ENCODE data around the gene SESTD1. TPM values are rescaled to one million over a fixed set of nuclear protein-coding genes. Genes with fewer than 3 reads are reported as not detected.
A peak's percentile ranks its signal among the peaks of the same experiment; 100 is the strongest.

The SESTD1 gene
- total RNA-seq, 3 donors from 2014 or later (not counting 1 experiment from before 2014, with no cell fraction given): 14.7 to 25.2 (median 19.0) TPM

DNA sequence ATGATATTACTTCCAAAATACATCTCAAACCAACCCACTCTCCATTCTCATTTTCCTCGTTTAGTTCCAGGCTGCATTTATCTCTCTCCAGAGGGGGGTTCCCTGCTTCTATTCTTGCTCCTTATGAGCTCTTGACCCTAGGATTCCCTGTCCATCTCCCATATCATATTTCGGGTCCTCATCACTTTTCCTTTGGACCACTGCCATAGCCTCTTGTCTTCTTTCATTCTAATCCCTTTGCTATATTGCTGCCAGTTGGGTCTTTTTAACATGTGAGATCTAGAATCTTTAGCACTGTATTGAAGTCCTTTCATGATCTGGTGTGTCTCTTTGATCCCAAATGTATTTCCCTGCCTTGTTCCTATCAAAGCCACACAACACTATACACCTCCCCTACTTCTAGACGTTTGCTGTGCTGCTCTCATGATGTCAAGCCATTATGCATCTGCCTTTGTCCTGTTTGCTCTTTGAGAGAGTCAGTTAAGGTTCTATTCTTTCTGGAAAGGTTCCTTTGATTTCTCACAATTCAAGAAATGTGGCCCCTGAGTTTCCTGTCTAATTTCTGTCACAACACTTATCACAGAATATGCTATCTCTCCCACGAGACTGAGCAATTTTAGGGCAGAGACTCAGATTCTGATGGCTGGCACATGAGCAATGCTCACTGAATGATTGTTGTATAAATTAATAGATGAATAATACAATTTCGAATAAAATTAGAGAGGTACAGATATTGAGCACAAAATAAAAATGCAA lies 43.2 kb upstream of the SESTD1 start:
- no peak for DNase-seq
- H3K9me3 ChIP-seq (ENCODE audit: control insufficient read depth, insufficient read depth, low read length): no peaks in the 10 kb centered on the region
- no peaks in the 10 kb centered on the region for H3K36me3 Mint-ChIP-seq
- peaks cover 0 to 3% of the 10 kb centered on the region in 2 donors for H3K9me3 Mint-ChIP-seq
- no peaks in the 10 kb centered on the region for H3K4me1 ChIP-seq (ENCODE audit: control insufficient read depth, insufficient read depth, low read length)
- H3K27ac ChIP-seq (ENCODE audit: low read length): no peak overlapping the region
- intact Hi-C loops (cut with micrococcal nuclease): no loop called here
- no peak for ATAC-seq
- no peaks in the 10 kb centered on the region for H3K27me3 ChIP-seq (ENCODE audit: control insufficient read depth, insufficient read depth, low read length)
- no peak overlapping the region for H3K4me3 Mint-ChIP-seq
- 84% methylated on average over 2 of the region's 5 CpGs for WGBS (ENCODE audit: insufficient coverage)
- TF ChIP-seq, protein P1, sequence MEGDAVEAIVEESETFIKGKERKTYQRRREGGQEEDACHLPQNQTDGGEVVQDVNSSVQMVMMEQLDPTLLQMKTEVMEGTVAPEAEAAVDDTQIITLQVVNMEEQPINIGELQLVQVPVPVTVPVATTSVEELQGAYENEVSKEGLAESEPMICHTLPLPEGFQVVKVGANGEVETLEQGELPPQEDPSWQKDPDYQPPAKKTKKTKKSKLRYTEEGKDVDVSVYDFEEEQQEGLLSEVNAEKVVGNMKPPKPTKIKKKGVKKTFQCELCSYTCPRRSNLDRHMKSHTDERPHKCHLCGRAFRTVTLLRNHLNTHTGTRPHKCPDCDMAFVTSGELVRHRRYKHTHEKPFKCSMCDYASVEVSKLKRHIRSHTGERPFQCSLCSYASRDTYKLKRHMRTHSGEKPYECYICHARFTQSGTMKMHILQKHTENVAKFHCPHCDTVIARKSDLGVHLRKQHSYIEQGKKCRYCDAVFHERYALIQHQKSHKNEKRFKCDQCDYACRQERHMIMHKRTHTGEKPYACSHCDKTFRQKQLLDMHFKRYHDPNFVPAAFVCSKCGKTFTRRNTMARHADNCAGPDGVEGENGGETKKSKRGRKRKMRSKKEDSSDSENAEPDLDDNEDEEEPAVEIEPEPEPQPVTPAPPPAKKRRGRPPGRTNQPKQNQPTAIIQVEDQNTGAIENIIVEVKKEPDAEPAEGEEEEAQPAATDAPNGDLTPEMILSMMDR (IDR thresholded peaks at IDR 0.05): no peak
- no peak overlapping the region for H3K27ac Mint-ChIP-seq
- no peaks in the 10 kb centered on the region for H3K36me3 ChIP-seq (ENCODE audit: control insufficient read depth, insufficient read depth, low read length)
- peaks cover under 1 to 7% of the 10 kb centered on the region in 2 donors for H3K27me3 Mint-ChIP-seq (ENCODE audit: low read depth in 2 of 2)
- peaks cover 21 to 22% of the 10 kb centered on the region in 2 donors for H3K4me1 Mint-ChIP-seq
- no peak overlapping the region for H3K4me3 ChIP-seq (ENCODE audit: low read length)

DNA sequence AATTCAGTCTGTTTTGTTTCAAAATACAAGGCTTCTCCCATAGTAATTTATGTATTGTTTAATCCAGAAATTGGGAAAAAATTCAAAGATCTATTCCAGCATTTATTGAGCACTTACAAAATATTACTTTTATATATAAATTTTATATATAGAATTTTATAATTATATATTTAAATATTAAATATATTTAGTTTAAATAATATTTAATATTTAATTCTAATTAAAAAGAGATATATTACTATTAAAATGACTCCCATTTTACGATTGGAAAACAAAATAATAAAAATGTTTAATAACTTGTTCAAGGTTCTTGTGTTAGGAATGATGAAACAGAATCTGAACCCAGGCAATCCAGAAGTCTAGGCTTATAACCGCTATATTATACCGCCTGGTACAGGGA lies 40.5 kb upstream of the SESTD1 start:
- Mint-ChIP-seq H3K36me3 (no peaks in the 10 kb centered on the region), H3K4me3 (no peak overlapping the region), H3K9me3 (peaks cover 2 to 3% of the 10 kb centered on the region in 2 donors), H3K27ac (peak overlapping the region in 1 of 2 donors; percentile 71), H3K4me1 (peaks cover 30 to 35% of the 10 kb centered on the region in 2 donors), H3K27me3 (ENCODE audit: low read depth in 2 of 2) (peaks cover 0 to 7% of the 10 kb centered on the region in 2 donors)
- ATAC-seq (no peak), DNase-seq (no peak)
- Histone ChIP-seq H3K36me3 (ENCODE audit: control insufficient read depth, insufficient read depth, low read length) (no peaks in the 10 kb centered on the region), H3K27ac (ENCODE audit: low read length) (no peak overlapping the region), H3K4me3 (ENCODE audit: low read length) (no peak overlapping the region), H3K27me3 (ENCODE audit: control insufficient read depth, insufficient read depth, low read length) (no peaks in the 10 kb centered on the region), H3K4me1 (ENCODE audit: control insufficient read depth, insufficient read depth, low read length) (no peaks in the 10 kb centered on the region), H3K9me3 (ENCODE audit: control insufficient read depth, insufficient read depth, low read length) (no peaks in the 10 kb centered on the region)
- TF ChIP-seq, protein P1 (IDR thresholded peaks at IDR 0.05): no peak
- intact Hi-C loops (cut with micrococcal nuclease): no loop called here
- WGBS (ENCODE audit: insufficient coverage): 93% methylated on average over 2 of the region's 3 CpGs

GRCh38 chr2:179304424-179304823 lies 39.8 kb upstream of the SESTD1 start:
- H3K4me1 ChIP-seq (ENCODE audit: control insufficient read depth, insufficient read depth, low read length): peaks cover 2% of the 10 kb centered on the region
- TF ChIP-seq, protein P1 (IDR thresholded peaks at IDR 0.05): no peak
- H3K27me3 ChIP-seq (ENCODE audit: control insufficient read depth, insufficient read depth, low read length): no peaks in the 10 kb centered on the region
- Mint-ChIP-seq H3K4me1 (peaks cover 33 to 40% of the 10 kb centered on the region in 2 donors), H3K27me3 (ENCODE audit: low read depth in 2 of 2) (peaks cover 0 to 7% of the 10 kb centered on the region in 2 donors), H3K36me3 (no peaks in the 10 kb centered on the region), H3K9me3 (peaks cover 2 to 3% of the 10 kb centered on the region in 2 donors), H3K27ac (peak overlapping the region; percentile 50 to 71), H3K4me3 (peak overlapping the region; percentile 25)
- no peaks in the 10 kb centered on the region for H3K36me3 ChIP-seq (ENCODE audit: control insufficient read depth, insufficient read depth, low read length)
- no peak overlapping the region for H3K4me3 ChIP-seq (ENCODE audit: low read length)
- no peaks in the 10 kb centered on the region for H3K9me3 ChIP-seq (ENCODE audit: control insufficient read depth, insufficient read depth, low read length)
- ATAC-seq: peak; percentile 20 to 62 (median 35)
- H3K27ac ChIP-seq (ENCODE audit: low read length): no peak overlapping the region
- 51% methylated on average over 2 of the region's 2 CpGs for WGBS (ENCODE audit: insufficient coverage)
- no peak for DNase-seq
- intact Hi-C loops (cut with micrococcal nuclease): no loop called here
